A549 (cell line): ENCODE results near the gene KCTD20. TPM values are rescaled to one million over a fixed set of nuclear protein-coding genes. Genes with fewer than 3 reads are reported as not detected.

Experiments
- ATAC-seq, 2 experiments: fragments of 200-7000 bp in 1 of 2; fragments of >200 bp in 1 of 2; cut with Nextera tagmentation in 1 of 2; cut with Tn5 transposase in 1 of 2; 3 replicates each; pipeline versions ENCODE4 v1.8.0 to v1.9.1; 2018 to 2020; ENCODE audit warnings: mild to moderate bottlenecking in 1 of 2, moderate library complexity in 1 of 2
- CTCF ChIA-PET: fragments of 300-600 bp; sonication (Branson Sonifier 250); formaldehyde crosslinking; extraction: SDS; loops from one replicate; lab custom pipeline; 2021; ENCODE audit warnings: antibody characterized with exemption, inconsistent platforms; lab: Yijun Ruan, JAX
- POLR2A ChIA-PET: fragments of 350-600 bp; formaldehyde crosslinking; extraction: SDS; loops from one replicate; lab custom pipeline; 2021; ENCODE audit warnings: antibody characterized with exemption, inconsistent platforms; lab: Yijun Ruan, JAX
- DNase-seq, 2 experiments: peaks; one replicate each; pipeline versions ENCODE4 v3.0.0 to v3.0.0-alpha.2; 2011 to 2016; ENCODE audit warnings: low read depth in 1 of 2, low spot score in 1 of 2
- FAIRE-seq: peaks from 2 replicates; lab custom pipeline; 2011; peaks lifted over from hg19 to GRCh38; lab: Jason Lieb, UNC
- H3K27ac ChIP-seq, 2 experiments: fragments of >200 bp; sonication (Bioruptor Twin); formaldehyde crosslinking; 3 replicates each; pipeline ENCODE4 v1.5.1; 2016 to 2017
- H3K4me1 ChIP-seq: fragments of >200 bp; sonication (Bioruptor Twin); formaldehyde crosslinking; 3 replicates; pipeline ENCODE4 v1.6.1; 2016
- H3K4me2 ChIP-seq: fragments of >200 bp; sonication (Bioruptor Twin); formaldehyde crosslinking; 3 replicates; pipeline ENCODE4 v1.6.1; 2016
- H3K4me3 ChIP-seq: fragments of >200 bp; sonication (Bioruptor Twin); formaldehyde crosslinking; 3 replicates; pipeline ENCODE4 v1.5.1; 2016
- H3K9me3 ChIP-seq: fragments of >200 bp; sonication (Bioruptor Twin); formaldehyde crosslinking; 3 replicates; pipeline ENCODE4 v1.6.1; 2016
- CBX2 ChIP-seq: fragments of 200-600 bp; sonication (generic); IDR thresholded peaks from 2 replicates; pipeline ENCODE4 v1.6.1; 2016; ENCODE audit warnings: low read depth, mild to moderate bottlenecking, borderline replicate concordance
- CBX8 ChIP-seq: fragments of 200-600 bp; sonication (generic); IDR thresholded peaks from 2 replicates; pipeline ENCODE4 v1.6.1; 2016
- CEBPB ChIP-seq, 2 experiments: fragments of >200 bp in 1 of 2; sonication (Bioruptor Twin) in 1 of 2; formaldehyde crosslinking in 1 of 2; IDR thresholded peaks; 2 replicates each; pipeline ENCODE4 v1.6.1; 2012 to 2016
- CHD2 ChIP-seq: fragments of 150-350 bp; IDR thresholded peaks from 2 replicates; pipeline ENCODE4 v1.6.1; 2014; ENCODE audit warnings: low read length; ENCODE audit not compliant: partially characterized antibody
- CHD4 ChIP-seq: fragments of 200-600 bp; sonication (generic); IDR thresholded peaks from 2 replicates; pipeline ENCODE4 v1.6.1; 2016; ENCODE audit warnings: antibody characterized with exemption, mild to moderate bottlenecking, borderline replicate concordance
- EHMT2 ChIP-seq: fragments of 200-600 bp; sonication (generic); IDR thresholded peaks from 2 replicates; pipeline ENCODE4 v1.6.1; 2016; ENCODE audit warnings: antibody characterized with exemption, low read depth, mild to moderate bottlenecking, moderate library complexity
- EP300 ChIP-seq, 2 experiments: fragments of >200 bp; sonication (Bioruptor Twin); formaldehyde crosslinking; IDR thresholded peaks; 2 replicates in 1 of 2; 3 replicates in 1 of 2; pipeline ENCODE4 v1.6.1; 2016 to 2017
- ESRRA ChIP-seq: fragments of 150-350 bp; IDR thresholded peaks from 2 replicates; pipeline ENCODE4 v1.6.1; 2014; ENCODE audit warnings: mild to moderate bottlenecking, low read length, borderline replicate concordance
- GATA3 ChIP-seq: IDR thresholded peaks from 2 replicates; pipeline ENCODE4 v1.6.1; 2012; ENCODE audit warnings: borderline replicate concordance
- HDAC2 ChIP-seq: fragments of 200-600 bp; sonication (generic); IDR thresholded peaks from 2 replicates; pipeline ENCODE4 v1.6.1; 2016
- HOXA7 ChIP-seq: fragments of 250-450 bp; sonication (Bioruptor Pico); IDR thresholded peaks from 2 replicates; pipeline ENCODE4 v1.5.0; 2020; ENCODE audit warnings: mild to moderate bottlenecking, moderate library complexity
- JUN ChIP-seq, 2 experiments: fragments of >200 bp; sonication (Bioruptor Twin); formaldehyde crosslinking; IDR thresholded peaks; 2 replicates in 1 of 2; 3 replicates in 1 of 2; pipeline ENCODE4 v1.6.1; 2016 to 2017
- MAFK ChIP-seq: fragments of 450-650 bp; IDR thresholded peaks from 2 replicates; pipeline ENCODE4 v1.6.1; 2014; ENCODE audit not compliant: partially characterized antibody
- MAZ ChIP-seq: fragments of 150-350 bp; IDR thresholded peaks from 2 replicates; pipeline ENCODE4 v1.6.1; 2014; ENCODE audit warnings: antibody characterized with exemption, low read depth, low read length, borderline replicate concordance
- MYC ChIP-seq: IDR thresholded peaks from 2 replicates; pipeline ENCODE4 v1.6.1; 2012; ENCODE audit warnings: mild to moderate bottlenecking, inconsistent platforms, low read length, improper control_type of control experiment, borderline replicate concordance
- NFE2L2 ChIP-seq: fragments of 150-350 bp; conservative IDR thresholded peaks from 2 replicates; pipeline ENCODE4 v1.6.1; 2014; ENCODE audit warnings: low read length
- NPAS2 ChIP-seq: fragments of 250-450 bp; sonication (Bioruptor Pico); IDR thresholded peaks from 2 replicates; pipeline ENCODE4 v1.8.0; 2022; ENCODE audit warnings: mild to moderate bottlenecking, moderate library complexity, borderline replicate concordance
- NR3C1 ChIP-seq: fragments of >200 bp; sonication (Bioruptor Twin); formaldehyde crosslinking; IDR thresholded peaks from 3 replicates; pipeline ENCODE4 v1.6.1; 2017
- POLR2A ChIP-seq: IDR thresholded peaks from 2 replicates; pipeline ENCODE4 v1.6.1; 2012; ENCODE audit warnings: mild to moderate bottlenecking, low read length
- POLR2AphosphoS2 ChIP-seq: conservative IDR thresholded peaks from 2 replicates; pipeline ENCODE4 v1.6.1; 2012; ENCODE audit warnings: low read length, improper control_type of control experiment, inconsistent platforms
- RAD21 ChIP-seq, 2 experiments: fragments of >200 bp in 1 of 2; sonication (Bioruptor Twin) in 1 of 2; formaldehyde crosslinking in 1 of 2; IDR thresholded peaks in 1 of 2; conservative IDR thresholded peaks in 1 of 2; 2 replicates in 1 of 2; 3 replicates in 1 of 2; pipeline ENCODE4 v1.6.1; 2012 to 2018; ENCODE audit warnings: inconsistent platforms in 1 of 2
- RNF2 ChIP-seq: fragments of 200-600 bp; sonication (generic); IDR thresholded peaks from 2 replicates; pipeline ENCODE4 v1.6.1; 2016; ENCODE audit warnings: low read depth, mild to moderate bottlenecking, antibody characterized with exemption, moderate library complexity, borderline replicate concordance
- SMC3 ChIP-seq: fragments of >200 bp; sonication (Bioruptor Twin); formaldehyde crosslinking; IDR thresholded peaks from 3 replicates; pipeline ENCODE4 v1.6.1; 2018; ENCODE audit warnings: inconsistent platforms
- TFCP2L1 ChIP-seq: fragments of 250-450 bp; sonication (Bioruptor Pico); IDR thresholded peaks from 2 replicates; pipeline ENCODE4 v1.5.0; 2021; ENCODE audit warnings: mild to moderate bottlenecking
- TP53 ChIP-seq: fragments of 250-450 bp; sonication (Bioruptor Pico); IDR thresholded peaks from 2 replicates; pipeline ENCODE4 v1.5.0; 2021; ENCODE audit warnings: mild to moderate bottlenecking, moderate library complexity
- ZC3H11A ChIP-seq: fragments of 450-650 bp; IDR thresholded peaks from 2 replicates; pipeline ENCODE4 v1.6.1; 2014; ENCODE audit warnings: antibody characterized with exemption, mild to moderate bottlenecking
- ZNF302 ChIP-seq: fragments of 250-450 bp; sonication (Bioruptor Pico); IDR thresholded peaks from 2 replicates; pipeline ENCODE4 v1.9.0; 2021; ENCODE audit warnings: inconsistent platforms, mild to moderate bottlenecking, moderate library complexity
- WGBS: methylation state at CpG from one replicate; pipeline ENCODE4 v1.1.6; 2017; ENCODE audit errors: missing lambda C conversion rate; 5-methylcytosine and 5-hydroxymethylcytosine counted together
- polyA plus RNA-seq, 4 experiments: library from polyadenylated mRNA; depleted of rRNA in 3 of 4; stranded (reverse); fragments of >200 nt; fragmentation: RNase III in 1 of 4; extraction: RNeasy Plus Mini Kit Qiagen cat#74134 plus additional on column Dnase treatment in 1 of 4; gene quantifications; 2 replicates in 3 of 4; 3 replicates in 1 of 4; pipeline ENCODE4 v1.2.3, GENCODE V29; 2011 to 2017
- TF ChIP-seq, protein P1 (sequence below): fragments of 450-650 bp; IDR thresholded peaks from 2 replicates; pipeline ENCODE4 v1.6.1; 2014; ENCODE audit warnings: antibody characterized with exemption
- TF ChIP-seq, protein P2 (sequence below): fragments of 250-450 bp; sonication (Bioruptor Pico); IDR thresholded peaks from 2 replicates; pipeline ENCODE4 v1.5.0; 2020; ENCODE audit warnings: low read depth, mild to moderate bottlenecking, moderate library complexity
- TF ChIP-seq, protein P3 (sequence below): fragments of >200 bp; sonication (Bioruptor Twin); formaldehyde crosslinking; IDR thresholded peaks from 3 replicates; pipeline ENCODE4 v1.5.1; 2016
- TF ChIP-seq, protein P4 (sequence below): IDR thresholded peaks from 2 replicates; pipeline ENCODE4 v1.6.1; 2012
- TF ChIP-seq, protein P5 (sequence below): IDR thresholded peaks from 2 replicates; pipeline ENCODE4 v1.6.1; 2012

KCTD20 gene
- polyA plus RNA-seq, 2 of the 4 experiments (the other 2 are of a cell fraction), result 16.8 to 48.2 TPM

DNA sequence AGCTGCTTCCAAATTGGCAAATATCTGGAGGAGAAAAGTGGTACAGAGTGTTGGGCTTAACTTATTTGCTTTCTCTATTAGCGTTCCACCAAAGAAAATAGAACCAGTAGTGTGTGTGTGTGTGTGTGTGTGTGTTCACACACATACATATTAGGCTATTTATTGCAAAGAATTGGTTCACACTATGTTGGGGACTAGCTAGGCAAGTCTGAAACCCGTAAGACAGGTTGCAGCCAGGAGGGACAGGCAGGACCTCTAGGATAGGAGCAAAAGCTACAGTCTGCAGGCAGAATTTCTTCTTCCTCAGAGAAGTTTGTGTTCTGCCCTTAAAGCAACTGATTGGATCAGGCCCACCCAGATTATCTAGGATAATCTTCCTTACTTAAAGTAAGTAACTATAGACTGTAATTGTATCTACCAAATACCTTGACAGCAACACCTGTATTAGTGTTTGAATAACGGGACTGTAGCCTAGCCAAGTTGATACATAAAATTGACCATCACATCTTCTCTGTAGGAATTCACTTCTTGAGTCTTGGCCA, 12.8 kb downstream of the KCTD20 start:
- ATAC-seq (no peak), FAIRE-seq (no peak)
- POLR2A ChIA-PET, result no interaction called here
- no peak for TF ChIP-seq CHD2
- TF ChIP-seq NPAS2 (CRISPR knock-in tag), result no peak
- TF ChIP-seq NR3C1, result no peak
- TF ChIP-seq EP300 (IDR thresholded peaks at IDR 0.05), result no peak
- TF ChIP-seq NFE2L2, result no peak
- no peak for TF ChIP-seq CBX8
- TF ChIP-seq ZNF302 (CRISPR knock-in tag), result no peak
- TF ChIP-seq POLR2A, result no peak
- TF ChIP-seq EHMT2, result no peak
- no peak for TF ChIP-seq CEBPB (IDR thresholded peaks at IDR 0.05)
- no peak for TF ChIP-seq CHD4
- TF ChIP-seq MAFK, result no peak
- no peak for TF ChIP-seq TFCP2L1
- TF ChIP-seq, all 56 proteins: peak for 0
- CTCF ChIA-PET, result interaction anchor here (0.8 to 1.4 kb wide), 2 partner anchors 12 to 95 kb away, joined by 3 to 4 read pairs; no protein-coding TSS in a partner anchor
- no peak overlapping the region for H3K4me2 ChIP-seq
- 93% methylated on average over 3 of the region's 3 CpGs for WGBS
- no peaks in the 10 kb centered on the region for H3K9me3 ChIP-seq
- no peak overlapping the region for H3K27ac ChIP-seq
- H3K4me1 ChIP-seq, result no peaks in the 10 kb centered on the region
- no peak overlapping the region for H3K4me3 ChIP-seq
- DNase-seq, result no peak

DNA sequence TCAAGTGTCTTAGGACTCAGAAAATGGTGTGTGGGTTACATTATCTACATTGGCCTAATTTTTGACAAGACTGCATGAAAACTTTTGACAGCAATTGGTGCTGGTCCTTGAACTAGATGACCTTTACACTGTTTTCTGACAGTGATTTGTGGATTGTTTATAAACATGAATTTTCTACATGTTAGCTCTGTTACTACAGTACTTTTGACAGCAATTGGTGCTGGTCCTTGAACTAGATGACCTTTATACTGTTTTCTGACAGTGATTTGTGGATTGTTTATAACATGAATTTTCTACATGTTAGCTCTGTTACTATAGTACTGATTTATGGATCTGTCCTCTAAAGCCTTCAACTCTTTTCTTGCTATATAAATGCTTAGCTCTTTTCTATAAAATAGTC, 16.7 kb downstream of the KCTD20 start:
- no peaks in the 10 kb centered on the region for H3K9me3 ChIP-seq
- peaks cover 11% of the 10 kb centered on the region; the same call in 2 of the 3 replicates for H3K4me1 ChIP-seq
- POLR2A ChIA-PET, result no interaction called here
- ATAC-seq, result no peak
- no peak overlapping the region for H3K4me3 ChIP-seq
- no peak overlapping the region for H3K27ac ChIP-seq
- no peak overlapping the region for H3K4me2 ChIP-seq
- FAIRE-seq, result no peak
- CTCF ChIA-PET, result interaction anchor here (1.2 kb wide), 1 partner anchor 16 kb away, joined by 4 read pairs; no protein-coding TSS in a partner anchor
- no peak for DNase-seq
- TF ChIP-seq, protein P1, sequence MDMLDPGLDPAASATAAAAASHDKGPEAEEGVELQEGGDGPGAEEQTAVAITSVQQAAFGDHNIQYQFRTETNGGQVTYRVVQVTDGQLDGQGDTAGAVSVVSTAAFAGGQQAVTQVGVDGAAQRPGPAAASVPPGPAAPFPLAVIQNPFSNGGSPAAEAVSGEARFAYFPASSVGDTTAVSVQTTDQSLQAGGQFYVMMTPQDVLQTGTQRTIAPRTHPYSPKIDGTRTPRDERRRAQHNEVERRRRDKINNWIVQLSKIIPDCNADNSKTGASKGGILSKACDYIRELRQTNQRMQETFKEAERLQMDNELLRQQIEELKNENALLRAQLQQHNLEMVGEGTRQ, result no peak
- TF ChIP-seq CHD2 (no peak), POLR2AphosphoS2 (no peak), HDAC2 (no peak), TP53 (CRISPR knock-in tag) (no peak), RAD21 (conservative IDR thresholded peaks at IDR 0.05 in 1 of 2, IDR thresholded peaks at IDR 0.05 in 1 of 2) (no peak), JUN (IDR thresholded peaks at IDR 0.05) (no peak)
- TF ChIP-seq, protein P2, sequence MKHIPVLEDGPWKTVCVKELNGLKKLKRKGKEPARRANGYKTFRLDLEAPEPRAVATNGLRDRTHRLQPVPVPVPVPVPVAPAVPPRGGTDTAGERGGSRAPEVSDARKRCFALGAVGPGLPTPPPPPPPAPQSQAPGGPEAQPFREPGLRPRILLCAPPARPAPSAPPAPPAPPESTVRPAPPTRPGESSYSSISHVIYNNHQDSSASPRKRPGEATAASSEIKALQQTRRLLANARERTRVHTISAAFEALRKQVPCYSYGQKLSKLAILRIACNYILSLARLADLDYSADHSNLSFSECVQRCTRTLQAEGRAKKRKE, result no peak
- TF ChIP-seq, all 56 proteins: peak for 0

DNA sequence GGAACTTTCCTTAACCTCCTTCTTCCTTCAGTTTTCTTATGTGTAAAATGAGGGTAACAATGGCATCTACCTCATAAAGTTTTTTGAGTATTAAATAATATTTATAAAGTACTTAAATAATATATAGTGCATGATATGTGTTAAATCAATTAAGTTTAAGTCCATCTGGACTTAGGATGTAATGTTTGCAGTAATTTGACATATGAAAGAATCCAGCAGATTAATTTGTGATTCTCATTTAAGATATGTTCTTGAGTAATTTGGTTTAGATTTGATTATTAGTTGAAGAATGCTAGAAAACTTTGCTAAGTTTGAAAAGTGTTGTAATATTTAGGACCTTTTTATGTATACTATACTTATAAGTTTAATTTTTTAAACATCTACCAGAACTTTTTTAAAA, 18.1 kb downstream of the KCTD20 start:
- POLR2A ChIA-PET, result no interaction called here
- FAIRE-seq (no peak), DNase-seq (no peak), ATAC-seq (no peak)
- Histone ChIP-seq H3K4me2 (no peak overlapping the region), H3K27ac (no peak overlapping the region), H3K4me3 (no peak overlapping the region), H3K4me1 (peaks cover 12% of the 10 kb centered on the region; the same call in 2 of the 3 replicates)
- CTCF ChIA-PET, result no interaction called here
- no peak for TF ChIP-seq POLR2A
- TF ChIP-seq, protein P3, sequence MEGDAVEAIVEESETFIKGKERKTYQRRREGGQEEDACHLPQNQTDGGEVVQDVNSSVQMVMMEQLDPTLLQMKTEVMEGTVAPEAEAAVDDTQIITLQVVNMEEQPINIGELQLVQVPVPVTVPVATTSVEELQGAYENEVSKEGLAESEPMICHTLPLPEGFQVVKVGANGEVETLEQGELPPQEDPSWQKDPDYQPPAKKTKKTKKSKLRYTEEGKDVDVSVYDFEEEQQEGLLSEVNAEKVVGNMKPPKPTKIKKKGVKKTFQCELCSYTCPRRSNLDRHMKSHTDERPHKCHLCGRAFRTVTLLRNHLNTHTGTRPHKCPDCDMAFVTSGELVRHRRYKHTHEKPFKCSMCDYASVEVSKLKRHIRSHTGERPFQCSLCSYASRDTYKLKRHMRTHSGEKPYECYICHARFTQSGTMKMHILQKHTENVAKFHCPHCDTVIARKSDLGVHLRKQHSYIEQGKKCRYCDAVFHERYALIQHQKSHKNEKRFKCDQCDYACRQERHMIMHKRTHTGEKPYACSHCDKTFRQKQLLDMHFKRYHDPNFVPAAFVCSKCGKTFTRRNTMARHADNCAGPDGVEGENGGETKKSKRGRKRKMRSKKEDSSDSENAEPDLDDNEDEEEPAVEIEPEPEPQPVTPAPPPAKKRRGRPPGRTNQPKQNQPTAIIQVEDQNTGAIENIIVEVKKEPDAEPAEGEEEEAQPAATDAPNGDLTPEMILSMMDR, result no peak
- TF ChIP-seq TP53 (CRISPR knock-in tag), result no peak
- TF ChIP-seq MYC, result no peak
- no peak for TF ChIP-seq CBX8
- no peak for TF ChIP-seq RNF2
- no peak for TF ChIP-seq CBX2
- TF ChIP-seq NFE2L2, result no peak
- no peak for TF ChIP-seq ZC3H11A
- TF ChIP-seq SMC3, result no peak
- no peak for TF ChIP-seq GATA3
- no peak for TF ChIP-seq HOXA7 (CRISPR knock-in tag)
- TF ChIP-seq, protein P4, sequence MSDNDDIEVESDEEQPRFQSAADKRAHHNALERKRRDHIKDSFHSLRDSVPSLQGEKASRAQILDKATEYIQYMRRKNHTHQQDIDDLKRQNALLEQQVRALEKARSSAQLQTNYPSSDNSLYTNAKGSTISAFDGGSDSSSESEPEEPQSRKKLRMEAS, result no peak
- TF ChIP-seq ESRRA, result no peak
- TF ChIP-seq, protein P5, sequence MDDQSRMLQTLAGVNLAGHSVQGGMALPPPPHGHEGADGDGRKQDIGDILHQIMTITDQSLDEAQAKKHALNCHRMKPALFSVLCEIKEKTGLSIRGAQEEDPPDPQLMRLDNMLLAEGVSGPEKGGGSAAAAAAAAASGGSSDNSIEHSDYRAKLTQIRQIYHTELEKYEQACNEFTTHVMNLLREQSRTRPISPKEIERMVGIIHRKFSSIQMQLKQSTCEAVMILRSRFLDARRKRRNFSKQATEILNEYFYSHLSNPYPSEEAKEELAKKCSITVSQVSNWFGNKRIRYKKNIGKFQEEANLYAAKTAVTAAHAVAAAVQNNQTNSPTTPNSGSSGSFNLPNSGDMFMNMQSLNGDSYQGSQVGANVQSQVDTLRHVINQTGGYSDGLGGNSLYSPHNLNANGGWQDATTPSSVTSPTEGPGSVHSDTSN, result no peak
- no peak for TF ChIP-seq MAZ
- TF ChIP-seq TFCP2L1, result no peak
- TF ChIP-seq, all 56 proteins: peak for 0
- no peaks in the 10 kb centered on the region for H3K9me3 ChIP-seq
